LHCN-M2 (cell line): ENCODE data around the gene ZNF19. TPM values are rescaled to one million over a fixed set of nuclear protein-coding genes. Genes with fewer than 3 reads are reported as not detected.

Experiments used
- DNase-seq: peaks from one replicate; pipeline ENCODE4 v3.0.0-alpha.2; 2012; ENCODE audit warnings: low read depth
- total RNA-seq: library from RNA; depleted of rRNA; stranded (reverse); fragments of >200 nt; gene quantifications from 2 replicates; pipeline ENCODE4 v1.2.3, GENCODE V29; 2014

The ZNF19 gene
- total RNA-seq, 1 experiment from 2014 or later: 3.9 TPM

- no peak for DNase-seq
Observed at GRCh38 chr16:71442051-71442440, 47.1 kb downstream of the ZNF19 start, which contains the start of gene TLE7. Gene TLE7, minus strand, starts transcription at chr16:71442054. Its CDS starts 8,730 bp downstream, at chr16:71433324.

- no peak for DNase-seq
Observed at GRCh38 chr16:71441348-71442050, 47.6 kb downstream of the ZNF19 start.

GRCh38 chr16:71440669-71441347 lies 48.3 kb downstream of the ZNF19 start:
- no peak for DNase-seq

- DNase-seq: no peak
Observed at GRCh38 chr16:71439523-71439922, 49.6 kb downstream of the ZNF19 start.

GRCh38 chr16:71436473-71436872 lies 52.7 kb downstream of the ZNF19 start:
- DNase-seq: no peak

- DNase-seq: no peak
Observed at GRCh38 chr16:71432906-71433305, 56.2 kb downstream of the ZNF19 start.

GRCh38 chr16:71431991-71432390 lies 57.1 kb downstream of the ZNF19 start:
- no peak for DNase-seq

- no peak for DNase-seq
Observed at GRCh38 chr16:71431176-71431575, 57.9 kb downstream of the ZNF19 start.

- DNase-seq: no peak
Observed at GRCh38 chr16:71430744-71431143, 58.4 kb downstream of the ZNF19 start.

- DNase-seq: no peak
Observed at GRCh38 chr16:71429581-71429980, 59.5 kb downstream of the ZNF19 start.

GRCh38 chr16:71428883-71429282 lies 60.2 kb downstream of the ZNF19 start:
- no peak for DNase-seq

- no peak for DNase-seq
Observed at GRCh38 chr16:71428385-71428784, 60.7 kb downstream of the ZNF19 start.

GRCh38 chr16:71426880-71427615 lies 62.1 kb downstream of the ZNF19 start:
- no peak for DNase-seq

GRCh38 chr16:71426069-71426879 lies 62.9 kb downstream of the ZNF19 start:
- DNase-seq: peak; percentile 75

GRCh38 chr16:71425746-71426068 lies 63.4 kb downstream of the ZNF19 start:
- no peak for DNase-seq

GRCh38 chr16:71424626-71425025 lies 64.5 kb downstream of the ZNF19 start:
- DNase-seq: no peak

GRCh38 chr16:71423865-71424264 lies 65.3 kb downstream of the ZNF19 start:
- DNase-seq: no peak
